Measurements from ENCODE around the gene PRKAG2.

Gene PRKAG2

DNA sequence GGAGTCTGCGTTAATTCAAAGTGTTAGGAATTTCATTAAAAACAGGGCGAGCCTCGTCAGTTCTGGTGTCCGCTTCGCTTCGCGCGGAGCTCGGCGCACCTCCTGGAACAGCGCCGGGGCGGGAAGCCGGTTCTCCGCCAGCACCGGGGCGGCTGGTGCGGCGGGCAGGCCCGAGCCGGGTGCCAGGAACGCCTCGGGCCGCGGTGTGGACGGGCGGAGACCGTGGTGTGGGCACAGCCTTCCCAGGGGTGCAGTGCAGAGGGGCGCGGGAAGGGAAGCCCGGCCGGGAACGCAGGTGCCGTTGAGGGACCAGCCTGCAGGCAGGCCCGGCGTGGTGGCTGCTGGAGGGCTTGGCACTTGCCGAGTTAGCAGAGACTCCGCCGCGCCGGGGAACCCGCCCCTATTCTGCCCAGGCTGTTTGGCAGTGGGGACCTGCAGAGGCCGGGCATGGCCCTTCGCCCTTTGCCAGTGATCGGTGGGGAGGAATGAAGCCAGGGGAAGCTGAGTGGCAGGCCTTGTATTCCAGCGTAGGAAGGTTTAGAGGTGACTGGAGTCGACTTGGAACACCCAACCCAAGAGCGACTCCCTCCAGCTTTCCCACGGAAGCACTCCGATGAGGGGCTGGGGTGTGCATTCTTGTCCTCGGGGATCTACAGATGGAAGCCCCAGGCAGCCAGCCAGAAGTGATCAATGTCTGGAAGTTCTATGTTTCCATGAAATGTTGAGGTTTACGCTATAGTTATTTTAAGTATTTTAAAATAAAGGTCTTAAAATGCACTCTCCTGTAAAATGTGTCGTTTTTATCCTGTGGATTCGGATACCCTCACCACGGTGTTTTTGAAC lies 356.3 kb downstream of the PRKAG2 start:
- DNase-seq, result no peak

DNA sequence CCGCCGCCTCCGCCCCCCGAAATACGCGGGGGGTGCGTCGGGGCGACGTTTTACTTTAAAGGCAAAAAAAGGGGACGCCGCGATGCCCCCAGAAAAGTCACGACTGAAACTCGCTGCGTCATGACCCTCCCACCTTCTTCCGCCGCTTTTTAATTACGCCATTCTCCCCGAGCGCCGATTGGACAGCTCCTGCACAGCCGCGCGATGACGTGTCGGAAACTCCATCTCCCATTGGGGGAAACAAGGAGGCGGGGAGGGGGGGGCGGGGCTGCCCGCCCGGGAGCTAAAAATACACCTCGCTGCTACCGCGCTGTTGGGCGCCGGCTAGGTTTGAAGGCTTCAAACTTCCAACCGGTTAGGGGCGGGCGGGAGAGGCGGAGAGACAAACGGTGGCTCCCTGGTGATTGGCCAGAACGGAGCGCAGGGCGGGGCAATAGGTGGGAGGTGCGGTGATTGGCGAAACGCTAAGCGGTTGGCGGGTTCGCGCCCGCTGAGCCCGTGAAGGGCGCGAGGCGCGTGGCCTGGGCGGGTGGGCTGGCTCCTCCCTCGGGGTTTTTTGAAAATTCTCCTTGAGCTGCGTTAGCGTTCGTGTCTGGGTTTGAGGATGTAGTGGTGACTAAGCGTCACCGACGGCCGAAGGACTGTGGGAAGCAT lies 357.0 kb downstream of the PRKAG2 start, which contains the start of gene RHEB:
Gene RHEB (minus strand): TSS at position 131 of the 654 bp plus-strand sequence. CDS start 384 bp downstream, outside the sequence.
- peak; percentile 97 for DNase-seq

DNA sequence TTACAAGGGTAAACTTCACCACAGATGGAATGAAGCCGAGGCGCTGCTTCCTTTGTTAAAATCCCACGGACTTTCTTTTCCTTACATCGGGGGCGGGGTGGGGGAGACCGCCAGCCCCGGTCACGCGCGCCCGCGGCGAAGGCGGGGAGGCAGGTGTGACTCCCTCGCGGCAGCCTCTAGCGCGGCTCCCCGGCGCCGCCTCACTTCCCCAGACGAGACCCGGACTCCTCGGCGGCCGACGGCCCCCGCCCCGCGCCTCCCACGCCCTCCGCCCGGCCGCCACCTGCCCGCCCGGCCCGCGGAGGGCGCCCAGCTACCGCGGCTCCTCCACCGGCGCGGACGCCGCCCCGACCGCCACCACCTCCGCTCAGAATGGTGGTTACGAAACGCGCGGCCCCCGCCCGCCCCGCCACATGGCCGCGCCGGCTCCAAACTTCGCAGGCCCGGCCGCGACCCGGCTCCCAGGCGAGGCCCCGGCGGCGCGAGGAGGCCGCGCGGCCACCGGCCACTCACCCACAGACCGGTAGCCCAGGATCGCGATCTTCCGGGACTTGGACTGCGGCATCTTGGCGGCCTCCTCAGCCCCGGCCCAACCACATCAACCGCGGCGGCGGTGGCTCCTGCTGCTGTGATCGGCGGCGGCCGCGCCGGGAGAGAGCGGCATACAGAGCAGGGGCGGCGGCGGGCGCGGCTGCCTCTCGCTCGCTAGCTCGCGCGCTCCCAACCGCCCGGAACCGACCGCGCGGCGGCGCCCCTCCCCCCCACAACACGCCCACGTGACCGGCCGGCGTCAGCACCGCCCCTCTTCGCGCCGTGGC lies 357.8 kb downstream of the PRKAG2 start:
- peak; percentile 32 for DNase-seq

DNA sequence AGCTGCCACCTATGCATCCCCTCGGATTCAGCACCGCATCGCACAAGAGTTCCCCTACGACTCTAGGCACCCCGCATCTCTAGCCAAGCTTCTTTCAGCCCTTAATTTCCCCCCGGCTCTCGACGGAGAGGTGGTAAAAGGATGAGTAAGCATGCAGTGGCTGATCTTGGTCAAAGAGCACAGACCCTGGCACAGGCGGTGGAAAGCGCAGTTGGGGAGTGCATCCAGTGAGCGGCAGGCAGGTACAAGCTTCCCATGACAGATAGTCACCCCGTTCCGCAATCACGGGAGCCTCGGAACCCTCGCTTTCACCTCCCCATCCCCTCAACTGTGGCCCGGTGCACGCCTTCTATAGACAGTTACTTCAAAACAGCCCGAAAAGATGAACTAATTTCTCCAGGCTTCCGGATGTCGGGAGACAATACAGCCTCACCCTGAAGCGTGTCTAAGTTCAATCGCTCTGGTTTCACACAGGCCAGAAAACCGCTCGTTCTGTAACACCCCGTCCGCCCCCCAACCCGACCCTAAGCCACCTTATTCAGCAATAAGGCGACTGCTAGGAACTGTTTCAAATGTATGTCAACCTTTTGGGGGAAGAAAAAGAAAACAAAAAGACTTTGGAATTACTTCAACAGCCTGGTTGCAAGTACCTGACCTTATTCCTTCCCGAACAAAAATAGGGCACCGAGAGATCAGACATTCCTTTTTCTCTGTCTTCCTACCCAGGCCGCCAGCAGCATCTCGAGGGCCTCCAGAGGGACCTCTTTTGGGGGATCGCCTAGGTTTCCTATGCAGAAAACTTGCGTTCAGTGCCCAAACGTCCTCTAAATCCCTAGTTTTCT lies 358.6 kb downstream of the PRKAG2 start:
- DNase-seq, result no peak

DNA sequence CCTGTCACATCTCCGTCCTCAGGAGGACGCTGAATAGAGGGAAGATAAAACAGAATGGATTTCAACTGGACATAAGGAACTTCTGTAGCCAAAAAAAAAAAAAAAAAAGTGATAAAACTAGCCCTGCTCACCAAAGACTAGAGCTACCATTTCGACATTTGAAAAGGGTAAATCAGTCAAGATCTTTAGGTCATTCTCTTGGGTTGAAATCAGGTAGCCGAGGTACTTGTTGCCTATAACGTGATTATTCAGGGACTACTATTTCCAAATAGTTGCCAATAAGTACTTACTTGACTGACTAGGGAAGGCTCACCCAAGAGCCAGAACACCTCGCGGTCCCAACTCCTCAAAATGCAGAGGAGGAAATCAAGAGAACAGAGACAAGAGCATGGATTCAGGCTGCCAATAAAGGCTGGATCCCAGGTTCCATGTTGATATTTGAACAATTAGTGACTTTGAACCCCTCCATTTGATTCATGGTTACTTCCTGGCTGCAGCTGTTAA lies 359.3 kb downstream of the PRKAG2 start:
- DNase-seq, result no peak

DNA sequence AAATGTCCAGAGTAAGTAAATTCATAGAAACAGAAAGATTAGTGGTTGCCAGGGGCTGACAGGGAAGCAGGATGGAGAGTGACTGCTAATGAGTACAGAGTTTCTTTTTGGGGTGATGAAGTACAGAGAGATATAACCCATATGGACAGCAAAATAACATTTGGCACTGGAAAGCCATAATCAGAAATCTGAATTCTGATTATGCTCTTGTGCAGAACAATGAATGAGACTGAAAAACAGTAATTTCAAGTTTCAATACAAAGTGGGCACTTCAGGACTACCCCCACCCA lies 361.7 kb downstream of the PRKAG2 start:
- no peak for DNase-seq

DNA sequence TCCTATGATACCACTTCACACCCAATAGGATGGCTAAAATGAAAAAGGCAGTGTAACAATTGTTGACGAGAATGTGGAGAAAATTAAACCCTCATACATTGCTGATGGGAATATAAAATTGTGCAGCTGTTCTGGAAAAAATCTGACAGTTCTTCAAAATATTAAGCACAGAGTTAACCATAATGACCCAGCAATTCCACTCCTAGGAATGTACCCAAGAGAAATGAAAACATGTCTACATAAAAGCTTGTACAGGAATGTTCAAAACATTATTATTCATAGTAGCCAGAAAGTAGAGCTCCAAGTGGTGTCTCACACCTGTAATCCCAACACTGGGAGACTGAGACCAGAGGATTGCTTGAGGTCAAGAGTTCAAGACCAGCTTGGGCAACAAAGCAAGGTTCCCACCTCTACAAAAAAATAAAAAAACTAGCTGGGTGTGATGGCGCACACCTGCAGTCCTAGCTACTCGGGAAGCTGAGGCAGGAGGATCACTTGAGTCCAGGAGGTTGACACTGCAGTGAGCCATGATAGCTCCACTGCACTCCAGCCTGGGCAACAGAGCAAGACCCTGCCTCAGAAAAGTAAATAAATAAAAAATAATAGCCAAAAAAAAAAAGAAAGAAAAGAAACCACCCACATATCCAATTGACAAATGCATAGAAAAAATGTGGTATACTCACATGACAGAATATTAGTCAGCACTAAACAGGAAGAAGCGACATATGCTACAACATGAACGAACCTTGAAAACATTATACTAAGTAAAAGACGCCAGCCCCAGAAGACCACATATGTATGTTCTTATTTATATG lies 362.2 kb downstream of the PRKAG2 start:
- DNase-seq, result no peak

DNA sequence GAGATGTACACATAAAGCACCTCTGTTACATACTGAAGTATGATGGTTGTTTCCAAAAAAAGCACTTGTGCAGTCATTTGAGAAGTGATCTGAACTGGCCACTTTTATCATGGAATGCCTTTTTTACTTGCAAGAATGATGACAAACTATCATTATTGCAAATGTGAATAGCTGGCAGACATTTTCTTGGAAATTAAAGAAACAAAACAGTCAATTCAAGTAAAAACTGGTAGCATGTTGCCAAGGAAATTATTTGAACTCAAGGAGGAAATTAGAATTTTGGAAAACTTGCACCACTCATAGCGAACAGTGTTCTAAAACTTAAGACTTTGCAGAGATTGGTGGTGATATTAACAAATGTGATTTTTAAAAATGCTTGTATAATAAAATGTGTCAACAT lies 363.8 kb downstream of the PRKAG2 start:
- no peak for DNase-seq

DNA sequence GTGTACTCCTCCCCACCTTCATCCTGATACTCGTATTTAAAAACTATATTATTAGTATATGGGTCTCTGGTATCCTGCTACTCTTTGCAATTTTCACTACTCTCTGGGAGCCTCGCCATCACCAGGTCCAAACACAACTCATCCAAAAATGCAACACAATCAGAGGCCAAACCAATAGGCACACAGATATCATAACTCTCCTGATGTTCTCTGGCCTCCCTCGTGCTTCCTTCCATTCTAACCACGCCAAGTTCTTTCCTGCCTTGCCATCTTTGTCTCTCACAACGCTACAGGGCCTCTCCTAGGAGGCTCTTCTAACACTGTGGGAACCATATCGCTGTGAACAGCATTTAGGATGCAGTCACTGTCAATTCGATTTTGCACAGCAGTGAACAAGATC lies 364.6 kb downstream of the PRKAG2 start:
- no peak for DNase-seq

DNA sequence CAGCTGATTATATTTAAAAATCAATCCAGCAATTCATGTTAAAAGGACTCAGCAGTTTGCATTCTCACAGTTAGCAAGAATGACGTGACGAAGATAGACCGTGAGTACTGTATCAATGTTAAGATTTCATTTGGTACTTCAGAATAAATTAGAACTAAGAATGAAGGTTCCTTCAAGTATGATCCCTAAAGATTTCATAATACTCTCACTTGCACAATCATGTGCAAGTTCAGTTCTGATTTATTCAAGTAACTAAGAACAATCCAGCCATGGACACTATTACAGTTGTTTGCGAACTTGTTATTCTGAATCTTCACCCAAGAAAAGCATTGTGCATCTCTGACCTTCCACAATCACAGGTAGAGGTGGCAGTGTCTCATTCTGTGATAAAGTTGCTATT lies 365.0 kb downstream of the PRKAG2 start:
- no peak for DNase-seq

DNA sequence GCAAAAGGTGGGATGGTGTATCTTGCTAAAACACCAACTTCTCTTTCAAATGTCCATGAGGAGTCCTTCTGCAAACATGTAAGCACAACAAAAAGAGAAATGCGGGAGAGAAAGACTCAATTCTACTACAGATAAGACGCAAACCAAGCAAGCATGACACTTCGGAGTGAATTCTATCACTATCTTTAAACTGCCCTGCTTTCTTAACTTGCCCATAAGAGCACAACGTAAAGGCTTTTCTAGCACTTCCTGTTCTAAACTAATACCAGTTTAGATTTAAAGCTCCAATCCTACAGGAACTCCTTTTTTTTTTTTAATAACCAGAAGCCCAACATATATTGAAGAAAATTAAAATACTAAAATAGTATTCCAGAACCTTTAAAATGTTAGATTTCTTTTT lies 365.6 kb downstream of the PRKAG2 start:
- DNase-seq, result no peak

DNA sequence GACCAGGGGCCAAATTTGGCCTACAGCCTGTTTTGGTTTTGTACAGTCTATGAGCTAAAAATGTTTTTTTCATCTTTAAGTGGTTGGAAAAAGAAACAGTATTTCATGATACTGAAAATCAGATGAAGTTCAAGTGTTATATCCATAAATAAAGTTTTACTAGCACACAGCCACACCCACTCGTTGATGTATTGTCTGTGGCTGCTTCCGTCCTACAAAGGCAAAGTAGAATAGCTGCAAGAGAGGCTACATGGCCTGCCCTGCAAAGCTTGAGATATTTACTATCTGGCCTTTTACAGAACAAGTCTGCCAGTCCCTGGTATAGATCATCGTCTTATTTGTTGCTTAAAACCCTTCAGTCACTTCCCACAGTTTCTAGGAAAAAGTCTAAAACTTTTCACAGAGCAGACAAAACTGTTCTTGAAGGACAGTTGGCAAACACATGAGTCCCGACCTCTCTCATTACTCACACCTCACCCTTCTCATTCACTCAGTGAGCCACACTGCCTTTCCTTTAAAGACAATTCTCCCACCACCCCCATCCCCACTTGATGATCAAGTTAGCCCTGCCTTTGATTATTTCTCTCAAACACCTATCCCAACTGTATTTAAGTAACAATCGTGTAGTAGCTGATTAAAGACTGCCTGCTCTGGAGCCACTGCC lies 367.1 kb downstream of the PRKAG2 start:
- DNase-seq, result no peak

DNA sequence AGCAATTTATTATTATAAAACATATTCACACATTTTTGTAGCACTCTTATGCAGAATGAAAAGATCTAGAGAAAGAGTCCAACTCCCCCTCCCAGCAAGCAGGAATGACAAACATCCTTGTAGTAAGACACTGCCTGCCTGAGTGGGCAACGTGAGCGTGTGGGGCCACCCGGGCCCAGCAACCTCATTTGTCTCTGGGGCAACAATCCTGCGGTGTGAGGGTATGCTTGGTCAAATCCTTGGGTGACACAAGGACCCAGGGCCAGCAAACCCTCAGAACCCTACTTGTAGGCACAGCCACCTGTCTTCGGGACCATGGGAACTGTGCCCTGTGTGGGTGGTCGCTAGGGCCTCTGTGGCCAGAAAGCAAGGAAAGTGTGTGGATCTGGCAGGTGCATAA lies 367.9 kb downstream of the PRKAG2 start:
- no peak for DNase-seq

DNA sequence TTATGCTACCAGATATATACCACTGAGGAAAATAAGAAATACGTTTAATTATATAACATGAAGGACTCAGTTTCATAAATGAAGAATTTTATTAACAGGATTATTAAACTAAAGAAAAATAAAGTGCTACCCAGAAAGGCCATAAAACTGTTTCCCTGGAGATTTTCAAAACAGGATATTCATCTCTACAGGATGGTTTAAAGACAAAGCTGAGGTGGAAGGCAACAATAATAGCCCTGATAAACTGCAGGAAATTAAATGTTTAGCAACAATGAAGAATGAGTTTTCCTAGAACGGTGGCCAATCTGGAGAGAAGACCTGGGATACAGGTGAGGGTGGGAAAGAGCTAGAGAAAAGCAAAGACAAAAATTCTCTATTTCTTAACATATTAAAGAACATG lies 369.1 kb downstream of the PRKAG2 start:
- no peak for DNase-seq

DNA sequence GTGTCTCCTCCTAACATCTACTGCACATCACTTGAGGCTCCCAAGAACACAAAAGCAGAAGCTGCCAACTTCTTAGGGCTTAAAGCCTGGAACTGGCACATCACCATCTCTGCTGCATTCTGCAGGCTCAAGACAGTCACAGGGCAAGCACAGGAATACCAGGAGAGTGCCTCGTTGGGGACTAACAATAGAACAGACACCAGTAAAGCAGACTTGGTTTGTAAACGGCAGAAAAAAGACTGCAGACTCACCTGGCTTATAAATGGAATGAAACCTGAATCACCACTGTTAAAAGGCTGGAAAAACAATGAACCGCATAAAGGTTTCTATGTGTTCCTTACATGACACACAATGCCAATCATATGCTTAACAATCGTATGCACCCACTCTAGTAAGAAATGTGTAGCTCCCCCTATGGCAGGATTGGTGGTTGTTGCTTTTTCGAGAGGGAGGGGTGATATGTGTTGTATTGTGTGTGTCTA lies 370.0 kb downstream of the PRKAG2 start:
- DNase-seq, result no peak

Data from GDM1 (cell line).